ENCODE results near the gene FTO. TPM values are rescaled to one million over a fixed set of nuclear protein-coding genes. Genes with fewer than 3 reads are reported as not detected.

Gene FTO
- total and polyA plus RNA-seq, 2 of the 8 experiments (the other 6 are each of a cell fraction or from before 2014, with no cell fraction given) = 34.5 to 59.8 TPM

DNA sequence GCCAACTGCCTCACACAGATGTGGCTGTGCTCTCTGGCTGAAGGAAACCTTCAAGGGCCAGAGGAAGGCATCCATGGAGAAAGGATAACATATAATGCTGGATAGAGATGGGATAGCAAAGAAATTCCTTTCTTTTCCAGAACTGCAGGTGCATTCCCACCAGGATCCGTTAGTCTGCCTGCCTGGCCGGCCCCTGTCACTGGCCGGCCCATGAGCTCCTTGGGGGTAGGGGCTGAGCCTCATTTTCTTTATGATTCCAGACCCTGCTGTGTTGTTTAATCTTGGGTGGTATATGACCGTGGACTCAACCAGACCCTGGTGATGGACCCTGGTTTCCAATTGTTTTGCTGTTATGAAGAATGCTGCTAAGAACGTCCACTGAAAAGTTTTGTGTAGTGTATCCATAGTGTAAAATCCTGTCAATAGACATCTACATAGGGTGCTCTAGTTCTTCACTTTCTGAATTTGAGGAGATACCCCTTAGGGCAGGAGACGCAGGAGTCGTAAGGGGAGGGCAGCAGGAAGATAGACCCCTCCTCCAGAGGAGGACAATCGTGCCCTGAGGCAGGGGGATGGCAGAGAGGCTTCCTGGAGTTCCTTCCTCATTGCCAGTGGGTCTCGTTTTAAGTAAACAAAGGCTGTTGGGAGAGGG is 489.2 kb downstream of the FTO start:
- Histone ChIP-seq H3K9me3 (ENCODE audit: insufficient read depth in 2 of 2, low read depth in 1 of 2, low read length in 1 of 2) (peaks cover 0 to 2% of the 10 kb centered on the region in 2 experiments; a peak in 1 of 4 replicates), H3K4me1 (replicated peaks in 1 of 4; ENCODE audit: control insufficient read depth in 3 of 4, insufficient read depth in 4 of 4, low read length in 3 of 4) (peaks cover 0 to 7% (median 6%) of the 10 kb centered on the region in 4 experiments; a peak in 4 of 7 replicates), H2BK15ac (ENCODE audit: low read length) (no peak overlapping the region), H2AFZ (ENCODE audit: low read length) (peak overlapping the region; percentile 70; the same call in 1 of the 2 replicates), H4K20me1 (replicated peaks in 1 of 2; ENCODE audit: control insufficient read depth in 1 of 2, insufficient read depth in 2 of 2, low read length in 2 of 2) (no peaks in the 10 kb centered on the region), H3K27me3 (replicated peaks in 1 of 4; ENCODE audit: control insufficient read depth in 3 of 4, extremely low read depth in 1 of 4, insufficient read depth in 3 of 4, low read length in 3 of 4) (no peaks in the 10 kb centered on the region), H2BK12ac (ENCODE audit: low read depth, low read length) (no peak overlapping the region), H2BK5ac (ENCODE audit: low read depth, low read length) (no peak overlapping the region), H3K36me3 (ENCODE audit: control insufficient read depth in 2 of 4, insufficient read depth in 4 of 4, low read length in 3 of 4) (no peaks in the 10 kb centered on the region), H3K79me2 (ENCODE audit: control insufficient read depth in 1 of 2, insufficient read depth in 2 of 2, low read length in 2 of 2) (no peaks in the 10 kb centered on the region), H2BK20ac (ENCODE audit: low read length) (no peak overlapping the region), H3K4ac (replicated peaks; ENCODE audit: insufficient read length, low read depth, low read length) (no peak overlapping the region), H2AK5ac (ENCODE audit: low read depth, low read length) (no peak overlapping the region), H3K23me2 (ENCODE audit: low read depth, low read length) (no peaks in the 10 kb centered on the region), H3K4me2 (ENCODE audit: insufficient read depth in 1 of 2, low read depth in 2 of 2, low read length in 2 of 2) (peak overlapping the region in 1 of 2 experiments; percentile 53; a peak in 2 of 4 replicates), H4K5ac (ENCODE audit: insufficient read length, low read depth, low read length) (no peak overlapping the region), H4K91ac (replicated peaks; ENCODE audit: insufficient read length, low read length) (no peak overlapping the region), H3K9ac (replicated peaks in 1 of 4; ENCODE audit: extremely low read depth in 1 of 4, low read depth in 3 of 4, low read length in 3 of 4) (no peak overlapping the region), H3K27ac (ENCODE audit: low read depth, low read length) (no peak overlapping the region), H3K18ac (ENCODE audit: extremely low read depth, low read length) (no peak overlapping the region), H4K8ac (ENCODE audit: extremely low read depth, insufficient read depth, low read length) (peak overlapping the region; percentile 82; the same call in 1 of the 2 replicates), H3K79me1 (ENCODE audit: low read depth, low read length) (no peaks in the 10 kb centered on the region), H3K4me3 (ENCODE audit: extremely low read depth in 1 of 4, insufficient read depth in 2 of 4, low read depth in 3 of 4, low read length in 4 of 4) (no peak overlapping the region), H2BK120ac (replicated peaks; ENCODE audit: low read depth, low read length) (no peak overlapping the region), H3K14ac (ENCODE audit: insufficient read length) (no peak overlapping the region), H3K56ac (replicated peaks; ENCODE audit: insufficient read length, low read depth, low read length) (no peak overlapping the region), H3K23ac (ENCODE audit: insufficient read length) (no peak overlapping the region)
- POLR2A ChIA-PET (ENCODE audit: partially characterized antibody) = no interaction called here
- CTCF ChIA-PET (ENCODE audit: partially characterized antibody) = interaction anchor here (0.6 to 2.3 kb wide), 10 partner anchors 9 to 851 kb away, joined by 3 to 9 read pairs (median 4); no protein-coding TSS in a partner anchor
- DNase-seq (ENCODE audit: low read depth in 1 of 2, low spot score in 2 of 2) (no peak), FAIRE-seq (no peak)
- TF ChIP-seq TBP (IDR thresholded peaks at IDR 0.05; ENCODE audit: low read depth, low read length) (no peak), GABPA (IDR thresholded peaks at IDR 0.05; ENCODE audit: borderline replicate concordance, insufficient read depth, low read length) (no peak), PHF8 (conservative IDR thresholded peaks at IDR 0.05; ENCODE audit: low read depth, low read length) (no peak), KDM4A (IDR thresholded peaks at IDR 0.05; ENCODE audit: low read depth, low read length, severe bottlenecking) (no peak)
- TF ChIP-seq, protein P1, sequence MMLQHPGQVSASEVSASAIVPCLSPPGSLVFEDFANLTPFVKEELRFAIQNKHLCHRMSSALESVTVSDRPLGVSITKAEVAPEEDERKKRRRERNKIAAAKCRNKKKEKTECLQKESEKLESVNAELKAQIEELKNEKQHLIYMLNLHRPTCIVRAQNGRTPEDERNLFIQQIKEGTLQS (IDR thresholded peaks at IDR 0.05; ENCODE audit: insufficient read depth, low read depth, low read length) = no peak
- 72% methylated on average over 9 of the region's 9 CpGs; no CpG with 5 or more reads in 1 of the 2 experiments for WGBS, 2 experiments (ENCODE audit: extremely low coverage in 1 of 2, insufficient coverage in 1 of 2, insufficient read length in 1 of 2, insufficient replicate concordance in 2 of 2, low coverage in 1 of 2, low lambda C conversion rate in 2 of 2, missing lambda C conversion rate in 1 of 2)

Measured in H1 (cell line).